Measurements from ENCODE around the gene ARHGAP28. TPM values are rescaled to one million over a fixed set of nuclear protein-coding genes. Genes with fewer than 3 reads are reported as not detected.
A peak's percentile ranks its signal among the peaks of the same experiment; 100 is the strongest.

The ARHGAP28 gene
- total RNA-seq, 1 experiment from 2014 or later: 118 TPM

DNA sequence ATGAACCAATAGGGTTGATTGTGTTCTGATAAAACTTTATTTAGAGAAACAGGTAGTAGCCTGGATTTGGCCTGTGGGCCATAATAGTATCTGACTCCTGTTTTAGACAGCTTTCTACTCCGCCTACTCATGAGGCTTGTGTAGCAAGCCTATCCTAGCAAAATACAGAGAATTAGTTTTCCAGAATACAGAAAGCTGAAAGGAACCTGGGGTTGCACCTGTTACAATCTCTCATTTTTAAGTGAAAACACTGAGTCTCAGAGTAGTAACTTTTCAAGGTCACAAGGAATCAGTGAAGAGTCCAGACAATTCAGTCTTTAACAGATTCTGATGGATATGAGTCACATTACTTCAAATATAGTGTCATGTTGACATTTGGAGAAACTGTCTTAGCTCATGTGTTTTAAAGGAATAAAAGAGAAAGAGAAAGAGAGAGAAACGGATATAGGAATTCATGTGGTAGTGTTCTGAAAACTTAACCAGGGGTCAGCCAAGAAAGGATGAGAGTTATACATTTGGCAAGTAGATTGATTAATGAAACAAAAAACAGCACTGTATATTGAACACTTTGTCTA, 17.0 kb downstream of the ARHGAP28 start:
- no peak overlapping the region for H3K4me3 Mint-ChIP-seq (ENCODE audit: unreplicated experiment)
- Histone ChIP-seq H3K4me3 (ENCODE audit: low read depth, low read length) (no peak overlapping the region), H3K36me3 (ENCODE audit: control insufficient read depth, insufficient read depth, low read length) (no peaks in the 10 kb centered on the region), H3K9me3 (no peaks in the 10 kb centered on the region), H3K27me3 (replicated peaks; ENCODE audit: control insufficient read depth, insufficient read depth, low read length) (no peaks in the 10 kb centered on the region), H3K4me1 (peaks cover 13% of the 10 kb centered on the region)
- peaks cover 19% of the 10 kb centered on the region for H3K4me1 Mint-ChIP-seq (ENCODE audit: low read depth, unreplicated experiment)
- BruUV-seq (replicated peaks): no TSS peak
- H3K9me3 Mint-ChIP-seq (ENCODE audit: unreplicated experiment): peaks cover 10% of the 10 kb centered on the region
- H3K27me3 Mint-ChIP-seq (ENCODE audit: insufficient read depth, unreplicated experiment): no peaks in the 10 kb centered on the region
- ChIA-PET CTCF (no interaction called here), POLR2A (no interaction called here)
- intact Hi-C loops (cut with micrococcal nuclease; ENCODE audit: unreplicated experiment): no loop called here
- peaks cover 31% of the 10 kb centered on the region for H3K36me3 Mint-ChIP-seq (ENCODE audit: insufficient read depth, unreplicated experiment)
- TF ChIP-seq, protein P1, sequence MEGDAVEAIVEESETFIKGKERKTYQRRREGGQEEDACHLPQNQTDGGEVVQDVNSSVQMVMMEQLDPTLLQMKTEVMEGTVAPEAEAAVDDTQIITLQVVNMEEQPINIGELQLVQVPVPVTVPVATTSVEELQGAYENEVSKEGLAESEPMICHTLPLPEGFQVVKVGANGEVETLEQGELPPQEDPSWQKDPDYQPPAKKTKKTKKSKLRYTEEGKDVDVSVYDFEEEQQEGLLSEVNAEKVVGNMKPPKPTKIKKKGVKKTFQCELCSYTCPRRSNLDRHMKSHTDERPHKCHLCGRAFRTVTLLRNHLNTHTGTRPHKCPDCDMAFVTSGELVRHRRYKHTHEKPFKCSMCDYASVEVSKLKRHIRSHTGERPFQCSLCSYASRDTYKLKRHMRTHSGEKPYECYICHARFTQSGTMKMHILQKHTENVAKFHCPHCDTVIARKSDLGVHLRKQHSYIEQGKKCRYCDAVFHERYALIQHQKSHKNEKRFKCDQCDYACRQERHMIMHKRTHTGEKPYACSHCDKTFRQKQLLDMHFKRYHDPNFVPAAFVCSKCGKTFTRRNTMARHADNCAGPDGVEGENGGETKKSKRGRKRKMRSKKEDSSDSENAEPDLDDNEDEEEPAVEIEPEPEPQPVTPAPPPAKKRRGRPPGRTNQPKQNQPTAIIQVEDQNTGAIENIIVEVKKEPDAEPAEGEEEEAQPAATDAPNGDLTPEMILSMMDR (IDR thresholded peaks at IDR 0.05; ENCODE audit: insufficient read depth in 1 of 2, low read depth in 1 of 2, low read length in 1 of 2, severe bottlenecking in 1 of 2, unreplicated experiment in 1 of 2): no peak
- no peak for DNase-seq
- H3K27ac Mint-ChIP-seq (ENCODE audit: unreplicated experiment): peak overlapping the region; percentile 36

DNA sequence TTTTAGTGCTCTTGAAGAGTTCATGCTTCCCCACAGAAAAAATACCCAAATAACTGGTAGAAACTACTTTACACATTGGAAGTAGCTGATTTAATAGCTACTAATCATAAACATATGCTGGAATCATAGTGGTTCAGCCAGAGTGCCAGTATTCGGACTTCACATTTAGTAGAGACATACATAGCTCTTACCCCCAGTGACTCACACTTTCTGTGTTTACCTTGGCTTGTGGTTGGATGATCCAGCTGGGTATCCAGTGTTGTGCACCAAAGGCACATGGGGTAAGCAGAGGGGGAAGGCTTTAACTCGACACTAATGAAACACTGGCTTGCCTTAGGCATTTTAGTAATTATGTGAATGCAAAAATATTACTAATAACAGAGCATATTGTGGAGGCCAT, 18.1 kb downstream of the ARHGAP28 start:
- Mint-ChIP-seq H3K27ac (ENCODE audit: unreplicated experiment) (peak overlapping the region; percentile 36), H3K4me3 (ENCODE audit: unreplicated experiment) (no peak overlapping the region), H3K9me3 (ENCODE audit: unreplicated experiment) (peaks cover 10% of the 10 kb centered on the region), H3K27me3 (ENCODE audit: insufficient read depth, unreplicated experiment) (no peaks in the 10 kb centered on the region), H3K4me1 (ENCODE audit: low read depth, unreplicated experiment) (peaks cover 24% of the 10 kb centered on the region), H3K36me3 (ENCODE audit: insufficient read depth, unreplicated experiment) (peaks cover 31% of the 10 kb centered on the region)
- BruUV-seq (replicated peaks): no TSS peak
- ChIA-PET POLR2A (no interaction called here), CTCF (no interaction called here)
- no peaks in the 10 kb centered on the region for H3K9me3 ChIP-seq
- DNase-seq: no peak
- no peaks in the 10 kb centered on the region for H3K36me3 ChIP-seq (ENCODE audit: control insufficient read depth, insufficient read depth, low read length)
- H3K27me3 ChIP-seq (replicated peaks; ENCODE audit: control insufficient read depth, insufficient read depth, low read length): no peaks in the 10 kb centered on the region
- intact Hi-C loops (cut with micrococcal nuclease; ENCODE audit: unreplicated experiment): no loop called here
- TF ChIP-seq, protein P1 (IDR thresholded peaks at IDR 0.05; ENCODE audit: insufficient read depth in 1 of 2, low read depth in 1 of 2, low read length in 1 of 2, severe bottlenecking in 1 of 2, unreplicated experiment in 1 of 2): no peak
- no peak overlapping the region for H3K4me3 ChIP-seq (ENCODE audit: low read depth, low read length)
- H3K4me1 ChIP-seq: peaks cover 23% of the 10 kb centered on the region

DNA sequence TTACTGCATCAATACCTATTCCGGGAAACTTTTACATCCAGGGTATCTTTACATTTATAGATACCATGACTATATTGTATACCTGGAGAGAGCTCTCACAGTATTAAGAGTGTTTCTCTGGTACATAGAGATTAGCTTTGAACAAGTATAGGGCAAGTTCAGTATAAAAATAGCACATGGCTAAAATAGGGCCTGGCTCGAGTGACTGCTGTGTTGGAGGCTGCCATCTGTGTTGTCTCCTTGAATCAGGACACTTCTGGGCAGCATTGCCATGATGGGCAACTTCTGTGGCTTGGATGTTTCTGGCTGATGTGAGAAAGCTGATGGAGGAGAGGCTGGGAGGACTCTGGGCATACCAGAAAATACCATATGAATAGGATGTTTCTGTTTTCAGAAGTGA, 18.7 kb downstream of the ARHGAP28 start:
- Mint-ChIP-seq H3K9me3 (ENCODE audit: unreplicated experiment) (peaks cover 10% of the 10 kb centered on the region), H3K27ac (ENCODE audit: unreplicated experiment) (no peak overlapping the region), H3K36me3 (ENCODE audit: insufficient read depth, unreplicated experiment) (peaks cover 31% of the 10 kb centered on the region), H3K4me3 (ENCODE audit: unreplicated experiment) (no peak overlapping the region), H3K4me1 (ENCODE audit: low read depth, unreplicated experiment) (peaks cover 25% of the 10 kb centered on the region), H3K27me3 (ENCODE audit: insufficient read depth, unreplicated experiment) (no peaks in the 10 kb centered on the region)
- CTCF ChIA-PET: no interaction called here
- Histone ChIP-seq H3K36me3 (ENCODE audit: control insufficient read depth, insufficient read depth, low read length) (no peaks in the 10 kb centered on the region), H3K4me3 (ENCODE audit: low read depth, low read length) (no peak overlapping the region), H3K4me1 (peaks cover 25% of the 10 kb centered on the region), H3K9me3 (no peaks in the 10 kb centered on the region), H3K27me3 (replicated peaks; ENCODE audit: control insufficient read depth, insufficient read depth, low read length) (no peaks in the 10 kb centered on the region)
- no TSS peak for BruUV-seq (replicated peaks)
- POLR2A ChIA-PET: interaction anchor here (1.0 kb wide), 1 partner anchor 409 kb away, joined by 4 read pairs; no protein-coding TSS in a partner anchor
- DNase-seq: no peak
- intact Hi-C loops (cut with micrococcal nuclease; ENCODE audit: unreplicated experiment): no loop called here
- TF ChIP-seq, protein P1 (IDR thresholded peaks at IDR 0.05; ENCODE audit: insufficient read depth in 1 of 2, low read depth in 1 of 2, low read length in 1 of 2, severe bottlenecking in 1 of 2, unreplicated experiment in 1 of 2): no peak

Data from Caco-2 (cell line).